NCI-H526 (cell line): ENCODE results near the gene C5orf22.
"Not testable (repeated sequence)": the region's sequence is repeated elsewhere in the genome, so short reads cannot be mapped to it uniquely, and the experiment has no call there.

Source experiments
- DNase-seq, 2 experiments: peaks; one replicate each; lab custom pipeline; 2025; lab: John Stamatoyannopoulos, UW

C5orf22 gene

DNA sequence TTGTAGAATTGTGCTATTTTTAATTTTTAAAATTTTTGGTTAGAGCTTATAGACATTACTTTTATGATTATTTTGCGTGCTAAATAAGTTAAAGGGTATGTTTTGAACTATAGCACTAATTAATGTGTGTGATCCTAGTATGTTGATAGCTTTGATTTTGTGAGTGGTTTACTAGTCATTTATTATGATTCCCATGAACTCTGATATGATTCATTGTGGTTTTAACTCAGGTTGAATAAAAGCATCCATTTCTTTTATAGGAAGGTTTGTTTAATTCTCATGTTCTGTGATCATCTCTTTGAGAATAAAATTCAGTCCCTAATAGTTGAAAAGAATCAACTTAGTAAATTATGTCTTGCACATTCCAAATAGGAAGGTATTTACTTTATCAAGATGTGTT, 22.5 kb downstream of the C5orf22 start:
- DNase-seq = no peak

DNA sequence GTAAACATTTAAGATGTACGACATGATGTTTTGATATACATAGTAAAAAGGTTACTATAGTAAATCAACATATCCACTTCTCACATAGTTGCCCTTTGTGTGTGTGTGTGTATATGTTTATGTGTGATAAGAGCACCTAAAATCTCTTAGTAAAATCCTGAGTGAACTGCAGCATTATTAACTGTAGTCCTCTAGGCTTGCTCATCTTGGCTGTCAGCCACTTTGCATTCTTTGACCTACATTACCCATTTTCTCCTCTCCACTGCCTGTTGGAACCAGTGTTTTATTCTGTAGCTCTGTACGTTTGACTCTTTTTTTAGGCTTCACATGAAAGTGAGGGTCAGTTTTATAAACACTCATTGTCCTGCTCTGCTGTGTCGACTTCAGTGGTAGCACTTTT, 24.4 kb downstream of the C5orf22 start:
- no peak for DNase-seq

DNA sequence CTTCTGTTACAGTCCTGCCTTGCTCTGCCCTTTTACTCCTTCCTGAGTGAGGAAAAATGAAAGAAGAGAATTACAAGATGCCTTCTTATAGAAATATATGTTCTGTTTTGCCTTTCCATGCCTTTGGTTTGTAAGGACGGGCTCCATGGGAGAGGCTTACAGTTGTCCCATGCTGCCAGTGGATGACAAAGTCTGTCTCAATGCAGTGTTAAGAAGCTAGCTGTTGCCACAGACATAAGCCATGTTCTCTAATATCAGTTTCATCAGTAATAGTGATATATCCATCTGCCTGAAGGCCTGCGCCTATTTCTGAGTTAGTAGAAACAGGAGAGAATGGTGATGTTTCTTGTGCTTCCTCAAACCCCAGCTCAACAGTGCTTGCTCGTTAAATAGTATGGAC, 27.8 kb downstream of the C5orf22 start:
- no peak for DNase-seq

DNA sequence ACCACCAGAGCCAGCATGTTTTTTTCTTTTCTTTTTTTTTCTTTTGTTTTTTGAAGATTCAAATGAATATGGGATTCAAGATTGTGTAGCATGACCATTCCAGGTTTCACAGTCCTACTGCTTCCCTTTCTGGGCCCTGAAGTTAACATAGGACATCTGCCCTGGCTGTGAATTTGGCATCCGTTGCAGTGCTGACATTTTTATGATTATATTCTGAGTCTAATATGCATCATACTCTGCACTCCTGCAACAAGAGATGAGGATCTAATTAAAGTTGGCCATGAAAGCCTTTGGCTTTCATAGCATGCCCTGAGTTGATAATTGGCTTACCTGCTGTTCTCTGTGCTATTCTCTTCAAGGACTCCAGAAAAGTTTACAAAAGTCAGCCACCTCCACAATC, 29.8 kb downstream of the C5orf22 start:
- DNase-seq = no peak

DNA sequence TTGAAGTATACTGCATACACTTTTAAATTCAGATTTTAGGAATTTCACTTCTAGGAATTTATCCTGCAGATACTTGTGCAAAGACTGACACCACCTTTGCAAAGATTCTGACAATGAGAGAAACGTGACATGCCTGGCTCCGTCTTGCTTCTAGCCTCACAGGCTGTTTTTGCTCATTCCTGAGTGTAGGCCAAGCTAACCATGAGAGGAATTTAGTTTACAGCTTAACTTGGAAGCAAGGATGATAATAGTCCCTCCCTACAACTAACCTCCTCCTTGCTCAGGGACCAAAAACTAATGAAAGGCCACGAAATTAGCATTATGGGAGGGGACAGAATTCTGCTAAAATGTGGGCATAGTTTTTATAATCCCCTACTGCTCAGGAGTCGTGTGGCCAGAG, 31.1 kb downstream of the C5orf22 start:
- no peak for DNase-seq

DNA sequence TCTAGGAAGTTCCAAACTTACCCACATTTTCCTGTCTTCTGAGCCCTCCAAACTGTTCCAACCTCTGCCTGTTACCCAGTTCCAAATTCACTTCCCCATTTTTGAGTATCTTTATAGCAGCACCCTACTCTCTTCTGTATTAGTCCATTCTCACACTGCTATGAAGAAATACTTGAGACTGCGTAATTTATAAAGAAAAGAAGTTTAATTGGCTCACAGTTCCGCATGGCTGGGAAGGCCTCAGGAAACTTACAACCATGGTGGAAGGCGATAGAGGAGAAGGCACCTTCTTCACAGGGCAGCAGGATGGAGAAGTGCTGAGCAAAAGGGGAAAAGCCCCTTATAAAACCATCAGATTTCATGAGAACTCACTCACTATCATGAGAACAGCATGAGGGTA, 34.3 kb downstream of the C5orf22 start:
- not testable (repeated sequence) for DNase-seq

DNA sequence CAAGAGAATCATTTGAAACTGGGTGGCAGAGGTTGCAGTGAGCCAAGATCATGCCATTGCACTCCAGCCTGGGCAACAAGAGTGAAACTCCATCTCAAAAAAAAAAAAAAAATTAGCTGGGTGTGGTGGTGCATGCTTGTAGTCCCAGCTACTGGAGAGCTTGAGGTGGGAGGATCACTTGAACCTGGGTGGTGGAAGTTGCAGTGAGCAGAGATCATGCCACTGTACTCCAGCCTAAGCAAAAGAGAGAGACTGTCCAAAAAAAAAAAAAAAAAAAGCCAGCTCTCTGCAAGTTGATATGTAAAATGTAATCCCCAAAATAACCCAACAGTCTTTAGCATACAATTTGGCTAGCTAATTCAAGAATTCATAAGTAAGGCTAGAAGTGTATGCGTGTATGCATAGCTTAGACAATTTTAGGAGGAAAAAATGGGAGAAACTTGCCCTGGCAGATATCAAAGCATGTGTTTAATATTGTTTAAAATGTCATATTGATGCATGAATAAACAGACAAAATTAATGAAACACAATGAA, 36.3 kb downstream of the C5orf22 start:
- DNase-seq = no peak

DNA sequence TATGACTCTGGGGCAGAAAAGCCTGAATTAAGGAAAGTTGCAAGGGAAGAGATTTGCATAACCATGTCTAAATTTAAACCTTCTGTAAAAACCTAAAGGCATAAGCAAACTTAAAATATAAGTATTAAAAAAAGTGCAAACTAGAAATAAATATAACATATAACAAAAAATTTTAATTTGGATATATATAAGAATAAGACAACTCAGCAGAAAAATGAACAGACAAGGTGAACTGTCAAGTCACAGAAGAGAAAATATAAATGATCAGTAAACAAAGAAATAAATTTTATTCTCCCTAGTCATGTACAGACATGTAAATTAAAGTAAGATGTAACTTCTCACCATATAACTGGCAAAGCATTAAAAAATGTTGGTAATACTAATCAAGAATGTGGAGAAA, 37.0 kb downstream of the C5orf22 start:
- no peak for DNase-seq

DNA sequence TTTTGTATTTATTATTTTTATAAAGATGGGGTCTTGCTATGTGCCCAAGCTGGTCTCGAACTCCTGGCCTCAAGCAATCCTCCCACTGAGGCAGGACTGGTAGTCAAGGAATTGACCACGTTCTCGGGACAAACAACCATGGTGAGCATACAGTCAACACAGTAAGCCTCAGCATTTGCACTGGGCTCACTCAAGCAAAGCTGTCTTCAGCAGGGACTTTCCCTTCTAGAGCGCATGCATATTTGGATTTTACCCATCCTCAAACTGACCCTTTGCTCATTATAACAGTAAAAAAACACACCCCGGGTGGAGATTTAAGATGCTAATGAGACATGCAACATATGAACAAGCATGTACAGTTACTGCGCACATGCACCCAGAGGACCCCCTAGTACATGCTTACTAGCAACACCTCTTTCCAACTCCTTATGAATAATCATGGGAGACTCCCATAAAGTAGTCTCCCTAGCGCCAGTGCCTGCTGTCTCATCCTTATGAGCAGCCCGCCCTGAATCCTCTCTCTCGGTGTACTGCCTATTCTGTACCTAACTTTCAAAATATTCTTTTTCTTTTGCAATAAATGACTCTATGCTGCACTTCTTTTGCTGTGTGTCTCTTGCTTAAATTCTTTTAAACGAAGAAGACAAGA, 41.5 kb downstream of the C5orf22 start:
- no peak for DNase-seq

DNA sequence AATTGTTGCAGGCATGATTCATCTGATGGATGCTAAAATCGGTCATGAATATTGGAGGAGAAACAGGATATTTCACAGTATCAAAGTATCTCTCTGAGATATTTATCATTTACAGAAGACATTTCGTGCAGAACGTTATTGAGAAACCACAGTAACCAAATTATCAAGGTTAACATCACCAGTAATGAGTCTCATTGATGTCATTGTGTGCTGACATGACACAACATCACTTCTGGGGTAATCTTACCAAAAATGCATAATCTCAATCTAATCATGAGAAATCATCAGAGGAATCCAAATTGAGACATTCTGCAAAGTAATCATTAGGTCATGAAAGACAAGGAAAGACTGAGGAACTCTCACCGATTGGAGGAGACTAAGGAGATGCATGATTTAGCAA, 42.7 kb downstream of the C5orf22 start:
- no peak for DNase-seq

DNA sequence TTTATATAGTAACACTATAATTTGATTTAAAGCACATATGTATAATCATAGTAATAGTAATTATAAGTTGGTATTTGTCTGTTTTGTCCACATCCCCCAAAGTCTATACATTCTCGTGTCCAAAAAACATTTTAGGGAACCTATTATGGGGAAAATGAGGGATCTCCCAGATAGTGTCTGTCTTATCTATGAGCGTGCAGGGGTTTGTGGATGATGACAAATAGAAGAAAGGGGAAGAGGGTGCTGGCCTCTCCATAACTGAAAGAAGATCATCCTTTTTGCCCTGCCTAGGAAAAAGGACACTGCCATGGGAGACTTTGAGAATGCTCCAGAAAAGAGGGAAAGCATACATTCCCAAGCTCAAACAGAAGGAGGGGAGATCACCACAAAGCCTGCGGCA, 45.3 kb downstream of the C5orf22 start:
- DNase-seq = no peak

DNA sequence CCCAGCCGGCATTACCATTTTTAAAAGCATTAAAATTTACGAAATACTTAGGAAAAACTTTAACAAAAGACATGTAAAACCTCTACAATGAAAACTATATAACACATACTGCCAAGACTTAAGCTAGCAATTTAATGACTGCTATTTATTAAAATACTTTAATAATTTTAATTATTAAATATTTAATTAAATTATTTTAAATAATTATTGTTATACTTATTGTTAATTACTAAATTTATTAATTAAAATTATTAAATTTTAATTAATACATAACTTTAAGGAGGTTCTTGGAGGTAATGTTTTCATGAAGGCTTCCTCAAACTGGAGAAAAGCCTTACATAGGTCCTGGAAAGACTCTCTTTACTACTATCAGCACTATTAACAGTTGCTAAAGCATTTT, 47.5 kb downstream of the C5orf22 start:
- DNase-seq = no peak

DNA sequence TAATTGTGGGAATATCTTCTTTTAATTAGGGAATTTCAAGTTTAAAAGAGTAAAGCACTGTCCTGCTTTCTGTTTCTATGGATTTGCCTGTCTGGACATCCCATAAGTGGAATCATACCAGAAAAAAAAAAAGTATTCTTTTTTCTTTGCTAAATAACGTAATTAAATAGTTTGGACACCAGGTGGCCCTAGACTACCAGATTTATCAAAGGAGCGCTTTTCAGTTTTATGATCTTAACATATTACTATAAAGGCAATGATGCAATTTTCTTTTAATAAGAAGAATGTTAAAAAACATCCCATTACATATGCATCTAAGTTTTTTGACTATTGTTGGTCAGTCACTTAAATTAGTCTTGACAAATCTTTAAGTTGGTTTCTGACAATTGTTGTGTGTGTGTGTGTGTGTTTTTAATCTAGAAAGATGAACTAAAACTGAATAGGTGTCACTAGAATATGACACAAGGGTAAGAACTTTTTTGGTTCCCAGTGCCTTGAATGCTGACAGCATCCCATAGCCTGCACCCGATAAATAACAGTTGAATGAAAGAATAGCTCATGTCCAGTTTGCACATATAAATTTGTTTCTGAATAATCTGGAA, 49.5 kb downstream of the C5orf22 start:
- peak; percentile 7 to 63 for DNase-seq

DNA sequence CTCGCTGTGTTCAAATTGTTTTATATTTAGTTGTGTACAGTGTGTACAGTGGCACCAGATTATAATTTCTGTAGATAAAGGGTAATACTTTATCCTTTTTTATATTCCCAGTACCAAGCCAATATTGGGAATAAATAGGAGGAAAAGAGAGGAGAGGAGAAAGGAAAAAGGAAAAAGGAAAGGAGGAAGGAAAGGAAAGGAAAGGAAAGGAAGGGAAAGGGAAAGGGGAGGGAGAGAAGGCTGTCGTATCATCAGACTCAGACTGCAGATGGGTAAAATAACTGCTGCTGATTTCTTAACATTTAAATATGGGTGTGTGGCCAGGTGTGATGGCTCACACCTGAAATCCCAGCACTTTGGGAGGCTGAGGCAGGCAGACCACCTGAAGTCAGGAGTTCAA, 51.0 kb downstream of the C5orf22 start:
- no peak for DNase-seq

DNA sequence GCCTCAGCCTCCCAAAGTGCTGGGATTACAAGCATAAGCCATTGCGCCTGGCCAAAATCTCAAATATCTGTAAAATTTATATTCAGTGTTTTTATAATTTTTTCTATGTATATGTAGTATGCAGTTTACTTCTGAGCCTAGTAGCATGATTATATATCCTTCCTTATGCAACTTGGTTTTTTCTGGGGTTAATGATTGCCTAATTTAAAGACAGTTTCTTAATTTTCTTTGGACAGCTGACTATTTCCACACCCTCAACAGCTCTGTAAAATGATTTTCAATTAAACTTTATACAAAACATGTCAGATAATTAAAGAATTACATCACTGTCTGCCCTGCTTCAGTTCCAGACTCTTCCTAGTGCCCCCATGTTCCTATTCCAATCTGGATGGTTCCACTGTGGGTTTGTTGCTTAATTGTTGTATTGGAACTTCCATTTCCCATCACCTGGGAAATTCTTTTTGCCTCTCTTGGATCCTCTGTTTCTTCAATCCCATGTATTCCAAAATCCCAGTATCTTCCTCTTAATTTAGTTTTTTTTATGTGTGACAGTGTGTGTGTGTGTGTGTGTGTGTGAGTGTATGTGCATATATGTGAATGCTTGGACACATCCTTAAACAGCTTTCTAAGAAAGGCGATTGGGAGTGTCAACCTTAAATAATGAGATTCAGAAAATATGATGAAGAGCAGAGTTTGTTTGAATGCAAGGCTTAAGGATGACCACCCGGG, 53.2 kb downstream of the C5orf22 start:
- DNase-seq = no peak

DNA sequence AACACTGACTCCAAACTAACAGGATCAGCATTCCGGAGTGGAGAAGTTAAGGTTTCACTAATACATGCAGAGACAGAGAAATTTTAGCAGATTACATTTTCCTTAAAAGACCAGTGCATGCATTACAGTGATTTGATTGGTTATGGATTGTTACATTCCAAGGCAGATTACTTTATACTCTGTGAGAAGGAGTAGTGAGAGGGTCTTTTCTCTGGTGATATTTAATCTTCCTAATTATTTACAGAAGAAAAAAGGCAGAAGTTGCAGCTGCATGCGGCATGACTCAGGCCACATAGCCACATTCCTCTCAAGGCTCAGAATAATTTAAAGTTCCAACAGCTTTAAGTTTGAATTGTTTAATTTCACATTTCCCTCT, 53.8 kb downstream of the C5orf22 start:
- no peak for DNase-seq

DNA sequence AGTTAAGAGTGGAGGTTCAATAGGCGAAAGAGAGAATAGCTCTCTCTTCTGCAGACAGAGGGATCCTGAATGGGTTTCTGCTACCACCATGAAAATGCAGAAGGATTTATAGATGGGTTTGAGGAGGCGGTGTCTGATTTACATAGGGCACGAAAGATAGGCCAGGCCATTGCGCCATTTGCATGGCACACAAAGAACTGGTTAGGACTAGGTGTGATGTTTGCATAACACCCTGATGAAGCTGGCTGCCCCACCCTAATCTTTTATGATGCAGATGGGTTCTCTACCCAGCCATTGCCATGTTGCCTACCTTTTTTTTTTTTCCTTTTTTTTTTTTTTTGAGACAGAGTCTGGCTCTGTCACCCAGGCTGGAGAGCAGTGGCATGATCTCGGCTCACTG, 55.4 kb downstream of the C5orf22 start:
- peak; percentile 70 to 83 for DNase-seq

DNA sequence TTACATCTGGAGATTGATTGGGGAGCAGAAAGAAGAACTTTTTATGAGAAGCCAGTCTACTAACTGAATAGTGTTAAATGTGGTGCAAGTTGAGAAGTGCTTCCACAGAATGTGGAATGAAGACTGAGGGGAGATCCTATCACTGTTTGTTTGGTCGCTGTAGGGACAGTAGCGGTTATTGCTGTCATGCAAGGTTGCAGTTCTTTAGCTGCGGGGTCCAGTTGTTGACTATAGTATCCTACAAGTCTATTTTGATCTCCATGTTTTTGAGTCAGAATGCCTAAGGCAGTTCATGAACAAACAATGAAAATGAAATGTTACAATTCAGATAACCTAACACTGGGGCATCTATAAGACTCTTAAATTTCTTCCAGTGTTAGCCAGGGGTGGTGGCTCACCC, 61.6 kb downstream of the C5orf22 start:
- DNase-seq = no peak

DNA sequence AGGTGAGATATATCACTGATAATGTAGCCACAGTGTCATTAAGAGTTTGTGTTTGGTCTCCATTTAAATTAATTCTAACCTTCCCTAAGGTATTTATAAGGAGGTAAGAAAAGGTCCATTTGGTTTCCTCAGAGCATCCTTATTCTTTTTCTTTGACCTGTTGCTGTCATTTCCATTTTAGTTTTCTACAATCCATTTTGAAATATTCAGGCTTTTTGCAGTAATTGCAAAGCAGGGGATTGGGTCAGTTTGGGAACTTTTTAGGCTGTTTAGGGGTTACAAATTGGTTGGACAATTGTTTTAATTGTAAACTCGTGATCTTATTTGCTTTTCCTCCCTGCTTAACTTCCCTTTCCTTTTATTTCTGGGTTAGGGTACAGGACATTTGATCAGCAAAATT, 64.3 kb downstream of the C5orf22 start:
- DNase-seq = no peak

DNA sequence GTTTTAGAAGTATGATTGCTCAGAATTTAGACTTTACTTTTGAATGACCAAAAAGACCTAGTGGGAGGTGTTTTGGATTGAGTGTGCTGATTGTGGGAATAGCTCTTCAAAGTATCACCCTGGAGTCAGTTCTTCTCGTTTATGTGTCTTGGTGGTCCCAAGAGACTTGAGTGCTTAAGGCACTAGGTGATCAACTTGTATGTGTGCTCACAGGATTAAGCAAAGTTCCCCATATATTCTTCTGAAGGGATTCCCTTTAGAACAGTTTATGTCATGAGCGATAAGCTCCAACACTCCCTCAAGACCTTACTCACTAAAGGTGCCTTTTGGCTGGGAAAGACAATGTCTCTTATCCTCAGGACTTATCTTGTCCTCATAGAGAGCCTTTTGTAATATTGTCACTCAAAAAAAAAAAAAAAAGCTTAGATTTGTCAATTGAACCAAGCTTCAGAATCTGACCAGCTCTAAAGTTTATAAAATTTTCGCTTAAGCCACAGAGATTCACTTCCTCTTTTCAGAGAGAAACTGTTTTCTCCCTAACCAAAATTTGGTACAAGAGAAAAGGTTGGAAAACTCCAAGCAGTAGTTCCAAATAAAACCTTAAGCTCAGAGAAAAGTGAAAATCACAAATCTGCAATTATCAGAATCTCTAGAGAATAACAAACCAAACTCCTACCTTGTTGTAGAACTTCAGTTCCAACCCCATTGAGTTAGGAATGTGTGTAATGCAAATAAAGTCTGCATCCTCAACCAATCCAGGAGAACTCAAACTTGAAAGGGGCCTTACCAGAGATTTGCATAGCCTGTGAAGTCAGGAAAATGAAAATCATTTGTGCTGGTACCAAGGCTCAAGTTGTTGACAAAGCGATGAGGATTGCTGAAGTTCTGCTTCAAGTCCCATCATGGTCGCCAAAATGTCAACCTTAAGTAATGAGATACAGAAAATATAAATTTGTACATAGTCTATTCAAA, 66.8 kb downstream of the C5orf22 start:
- peak; percentile 5 to 21 for DNase-seq

DNA sequence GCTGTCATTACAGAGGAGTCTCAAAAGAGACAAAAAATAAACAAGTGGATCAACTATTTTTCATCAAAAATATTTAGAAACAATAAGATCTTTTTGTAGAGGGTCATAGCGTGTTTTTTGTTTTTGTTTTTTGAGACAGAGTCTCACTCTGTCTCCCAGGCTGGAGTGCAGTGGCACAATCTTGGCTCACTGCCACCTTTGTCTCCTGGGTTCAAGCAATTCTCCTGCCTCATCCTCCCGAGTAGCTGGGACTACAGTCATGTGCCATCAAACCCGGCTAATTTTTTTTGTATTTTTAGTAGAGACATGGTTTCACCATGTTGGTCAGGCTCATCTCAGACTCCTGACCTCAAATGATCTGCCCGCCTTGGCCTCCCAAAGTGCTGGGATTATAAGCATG, 70.2 kb downstream of the C5orf22 start:
- not testable (repeated sequence) for DNase-seq

DNA sequence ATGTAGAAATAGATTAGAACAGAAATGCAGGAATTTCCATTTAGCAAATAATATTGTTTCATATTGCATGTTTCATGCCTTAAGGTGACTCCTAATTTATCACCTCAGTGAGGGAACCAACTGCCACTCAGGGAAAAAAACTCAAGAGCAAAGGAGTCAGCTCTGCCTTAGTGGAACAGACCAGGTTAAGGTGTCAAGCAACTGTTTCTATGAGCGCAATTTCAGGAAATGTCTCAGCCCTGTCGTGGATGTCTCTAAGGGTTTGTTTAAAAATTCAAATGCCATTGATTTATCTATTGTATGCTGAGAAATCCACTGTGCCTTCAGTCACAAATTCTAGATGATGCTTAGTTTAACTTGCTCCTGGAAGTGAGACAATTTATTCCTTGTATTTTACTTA, 72.1 kb downstream of the C5orf22 start:
- DNase-seq = no peak
